Aorta (tissue), 5 donors: ENCODE data around the gene IL17REL. TPM values are rescaled to one million over a fixed set of nuclear protein-coding genes. Genes with fewer than 3 reads are reported as not detected.
"Not testable (repeated sequence)": the region's sequence is repeated elsewhere in the genome, so short reads cannot be mapped to it uniquely, and the experiment has no call there.

Experiments used
- ATAC-seq: fragments of 200-7000 bp; cut with Tn5 transposase; one replicate; pipeline ENCODE4 v1.9.1; 2022; ENCODE audit warnings: moderate library complexity; ENCODE audit not compliant: low FRiP score
- DNase-seq, 2 donors: peaks; one replicate each; pipeline ENCODE4 v3.0.0-alpha.2; 2020
- H3K27ac ChIP-seq, 2 donors: one replicate each; pipeline ENCODE4 v1.5.1; 2013; ENCODE audit warnings: low read length in 2 of 2, mild to moderate bottlenecking in 2 of 2, moderate library complexity in 2 of 2, control low read depth in 1 of 2, inconsistent platforms in 1 of 2, low read depth in 1 of 2
- H3K27me3 ChIP-seq, 2 donors: one replicate each; pipeline ENCODE4 v1.6.1; 2013; ENCODE audit warnings: control low read depth in 1 of 2, low read length in 1 of 2, mild to moderate bottlenecking in 1 of 2, moderate library complexity in 1 of 2; ENCODE audit not compliant: insufficient read depth in 2 of 2, control insufficient read depth in 1 of 2
- H3K36me3 ChIP-seq, 2 donors: one replicate each; pipeline ENCODE4 v1.6.1; 2013; ENCODE audit warnings: control low read depth in 1 of 2, low read length in 1 of 2, mild to moderate bottlenecking in 1 of 2; ENCODE audit not compliant: insufficient read depth in 2 of 2, control insufficient read depth in 1 of 2
- H3K4me1 ChIP-seq, 2 donors: one replicate each; pipeline ENCODE4 v1.6.1; 2013; ENCODE audit warnings: low read length in 2 of 2, control low read depth in 1 of 2, mild to moderate bottlenecking in 1 of 2, moderate library complexity in 1 of 2; ENCODE audit not compliant: insufficient read depth in 2 of 2, control insufficient read depth in 1 of 2
- H3K4me3 ChIP-seq, 2 donors: one replicate each; pipeline ENCODE4 v1.5.1; 2013; ENCODE audit warnings: low read length in 2 of 2, control low read depth in 1 of 2, mild to moderate bottlenecking in 1 of 2
- H3K9me3 ChIP-seq: one replicate; pipeline ENCODE4 v1.6.1; 2013; ENCODE audit warnings: mild to moderate bottlenecking, low read length; ENCODE audit not compliant: control insufficient read depth
- WGBS, 2 donors: extraction: QIAGEN DNeasy Blood & Tissue Kit; methylation state at CpG; one replicate each; pipeline ENCODE4 v1.1.7; 2013; 5-methylcytosine and 5-hydroxymethylcytosine counted together
- intact Hi-C, 2 donors: fragments of 100-400 bp; cut with DNase I; formaldehyde crosslinking; loops; one replicate each; pipeline versions ENCODE4 v1.14.2 to v1.15.0; 2022
- polyA plus RNA-seq, 2 donors: library from polyadenylated mRNA; stranded (reverse); fragments of 200-250 nt; gene quantifications; one replicate each; pipeline ENCODE4 v1.2.3, GENCODE V29; 2013
- total RNA-seq, 2 donors: library from RNA; stranded (reverse); fragmentation: NEBNext Ultra II Directional; extraction: Animal tissue kit (Norgen Biotek cat#: 25700); gene quantifications; one replicate each; pipeline ENCODE4 v1.2.1, GENCODE V29; 2021
- donor health status: healthy with polysubstance abuse.
- donor health status: Bipolar disorder and iron deficiency.
- donor health status: DM: no; HTN: no; CAD: no.
- donor health status: DM: no; HTN: no; CAD: no.
- donor health status: DM: yes; HTN: yes; CAD: no.

The IL17REL gene
- total and polyA plus RNA-seq, 4 donors = 0.05 TPM; not detected in 3

GRCh38 chr22:49991907-49992533 is 20.5 kb downstream of the IL17REL start:
- DNase-seq = peak in 1 of 2 donors; percentile 5
- 85 to 90% methylated on average over 7 of the region's 7 CpGs for WGBS, 2 donors

GRCh38 chr22:49991167-49991566 is 21.4 kb downstream of the IL17REL start:
- H3K36me3 ChIP-seq = no peaks in the 10 kb centered on the region
- no peak for ATAC-seq

More at GRCh38 chr22:49991907-49992533, 20.5 kb downstream of the IL17REL start:
- H3K4me1 ChIP-seq = no peaks in the 10 kb centered on the region
- H3K36me3 ChIP-seq = no peaks in the 10 kb centered on the region
- intact Hi-C loops = no loop called here
- H3K9me3 ChIP-seq = peaks cover 2% of the 10 kb centered on the region
- H3K27me3 ChIP-seq = no peaks in the 10 kb centered on the region
- ATAC-seq = no peak
- no peak overlapping the region for H3K27ac ChIP-seq
- H3K4me3 ChIP-seq = no peak overlapping the region

DNA sequence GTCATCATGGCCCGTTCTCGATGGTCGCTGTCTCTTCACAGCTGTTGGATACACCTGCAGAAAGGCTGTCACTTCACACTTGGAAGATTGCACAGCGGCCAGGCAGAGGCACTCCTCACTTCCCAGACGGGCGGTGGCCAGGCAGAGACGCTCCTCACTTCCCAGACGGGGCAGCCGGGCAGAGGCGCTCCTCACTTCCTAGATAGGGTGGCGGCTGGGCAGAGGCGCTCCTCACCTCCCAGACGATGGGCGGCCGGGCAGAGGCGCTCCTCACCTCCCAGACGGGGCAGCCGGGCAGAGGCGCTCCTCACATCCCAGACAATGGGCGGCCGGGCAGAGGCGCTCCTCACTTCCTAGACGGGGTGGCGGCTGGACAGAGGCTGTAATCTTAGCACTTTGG is 22.7 kb downstream of the IL17REL start:
- ATAC-seq, H3K36me3 ChIP-seq, H3K27me3 ChIP-seq, H3K27ac ChIP-seq, H3K4me3 ChIP-seq, H3K9me3 ChIP-seq, H3K4me1 ChIP-seq, intact Hi-C loops: not testable (repeated sequence)
- peak in 1 of 2 donors; percentile 46 for DNase-seq
- 93 to 94% methylated on average over 19 to 24 of the region's 24 CpGs for WGBS, 2 donors

More at GRCh38 chr22:49991167-49991566, 21.4 kb downstream of the IL17REL start:
- Histone ChIP-seq H3K4me1 (no peaks in the 10 kb centered on the region), H3K27ac (no peak overlapping the region), H3K9me3 (peaks cover 2% of the 10 kb centered on the region), H3K27me3 (no peaks in the 10 kb centered on the region), H3K4me3 (no peak overlapping the region)
- 90 to 91% methylated on average over 6 of the region's 6 CpGs for WGBS, 2 donors
- intact Hi-C loops = no loop called here
- DNase-seq = no peak

GRCh38 chr22:49986325-49986724 is 26.2 kb downstream of the IL17REL start:
- H3K9me3 ChIP-seq = peaks cover 2% of the 10 kb centered on the region
- H3K27ac ChIP-seq = no peak overlapping the region
- H3K36me3 ChIP-seq = no peaks in the 10 kb centered on the region
- H3K27me3 ChIP-seq = no peaks in the 10 kb centered on the region
- H3K4me3 ChIP-seq = no peak overlapping the region
- H3K4me1 ChIP-seq = no peaks in the 10 kb centered on the region
- DNase-seq (no peak), ATAC-seq (no peak)
- intact Hi-C loops = no loop called here
- WGBS, 2 donors = 93 to 96% methylated on average over 2 of the region's 2 CpGs

DNA sequence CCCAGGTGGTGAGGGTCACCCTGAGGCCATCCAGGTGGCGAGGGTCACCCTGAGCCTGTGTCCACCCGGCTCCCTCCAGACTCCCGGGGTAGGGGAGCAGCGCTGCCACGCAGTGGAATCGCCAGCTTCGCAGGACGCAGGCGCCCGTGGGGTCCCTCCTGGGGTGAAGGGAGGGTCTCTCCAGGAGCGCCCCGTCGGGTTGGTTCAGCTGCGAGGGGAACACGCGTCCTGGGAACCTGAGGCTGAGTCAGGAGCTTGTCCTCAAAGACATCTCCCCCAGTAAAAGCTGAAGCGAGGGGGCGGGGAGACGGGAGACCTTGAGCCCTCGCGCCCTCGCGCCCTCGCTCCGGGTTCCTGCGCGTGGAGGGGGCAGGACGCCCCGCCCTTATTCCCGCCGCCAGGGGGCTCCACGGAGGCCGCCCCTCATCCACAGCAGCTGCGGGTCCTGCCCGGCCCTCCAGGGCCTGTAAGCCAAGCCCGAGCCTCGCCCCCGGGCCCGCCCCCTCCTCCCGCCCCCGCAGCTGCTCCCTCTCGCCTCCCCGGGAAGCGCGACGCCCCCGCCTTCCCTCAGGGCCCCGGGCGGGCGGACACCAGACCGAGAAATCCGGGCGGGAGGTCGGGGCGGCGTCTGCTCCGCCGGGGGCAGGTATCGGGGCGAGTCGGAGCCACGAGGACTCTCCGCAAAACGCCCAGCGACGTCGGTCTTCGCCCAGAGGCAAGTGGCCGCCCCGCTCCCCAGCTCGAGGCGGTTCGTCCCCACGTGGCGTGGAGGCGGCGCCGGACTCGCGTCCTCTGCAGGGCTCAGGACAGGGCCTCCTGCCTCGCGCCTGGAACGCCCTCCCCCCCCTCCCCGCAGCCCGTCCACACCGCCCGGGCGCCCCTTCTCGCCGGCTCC is 29.2 kb downstream of the IL17REL start:
- 12 to 16% methylated on average over 61 to 90 of the region's 90 CpGs for WGBS, 2 donors
- Histone ChIP-seq H3K36me3 (no peaks in the 10 kb centered on the region), H3K27ac (no peak overlapping the region), H3K4me1 (no peaks in the 10 kb centered on the region), H3K4me3 (no peak overlapping the region), H3K9me3 (no peaks in the 10 kb centered on the region), H3K27me3 (no peaks in the 10 kb centered on the region)
- ATAC-seq (peak; percentile 33), DNase-seq (peak; percentile 44 to 75)
- intact Hi-C loops = loop anchor here in 1 of 2 donors (5.0 kb wide), 1 partner anchor 44 kb away; no protein-coding TSS in a partner anchor

GRCh38 chr22:49981799-49982198 is 30.8 kb downstream of the IL17REL start:
- not testable (repeated sequence) for H3K36me3 ChIP-seq, H3K4me1 ChIP-seq, H3K27ac ChIP-seq, H3K4me3 ChIP-seq, ATAC-seq, H3K27me3 ChIP-seq, DNase-seq, H3K9me3 ChIP-seq
- intact Hi-C loops = loop anchor here in 1 of 2 donors (5.0 kb wide), 1 partner anchor 46 kb away; no protein-coding TSS in a partner anchor
- 93 to 96% methylated on average over 7 of the region's 7 CpGs for WGBS, 2 donors

GRCh38 chr22:49979587-49980264 is 32.8 kb downstream of the IL17REL start:
- ATAC-seq (peak; percentile 55), DNase-seq (peak; percentile 38 to 51)
- 53 to 55% methylated on average over 7 of the region's 7 CpGs for WGBS, 2 donors

DNA sequence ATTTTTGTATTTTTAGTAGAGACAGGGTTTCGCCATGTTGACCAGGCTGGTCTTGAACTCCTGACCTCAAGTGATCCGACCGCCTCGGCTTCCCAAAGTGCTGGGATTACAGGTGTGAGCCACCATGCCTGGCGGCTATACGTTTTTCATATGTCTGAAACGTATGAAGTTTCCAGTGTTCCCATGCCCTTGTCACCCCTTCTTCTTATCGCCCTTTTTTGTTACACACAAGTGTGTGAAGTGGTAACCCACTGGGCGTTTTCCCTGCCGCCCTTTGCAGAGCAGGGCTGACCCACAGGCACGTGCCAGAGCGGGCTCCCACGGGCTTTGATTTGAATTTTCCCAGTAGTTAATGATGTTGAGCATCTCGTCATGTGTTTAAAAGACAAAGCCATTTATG is 35.0 kb downstream of the IL17REL start:
- no peaks in the 10 kb centered on the region for H3K9me3 ChIP-seq
- intact Hi-C loops = loop anchor here in 1 of 2 donors (5.0 to 10.0 kb wide), 2 partner anchors 53 to 55 kb away; no protein-coding TSS in a partner anchor
- DNase-seq (peak in 1 of 2 donors; percentile 45), ATAC-seq (no peak)
- WGBS, 2 donors = 71 to 81% methylated on average over 14 of the region's 14 CpGs
- no peak overlapping the region for H3K27ac ChIP-seq
- H3K4me3 ChIP-seq = no peak overlapping the region
- H3K36me3 ChIP-seq = no peaks in the 10 kb centered on the region
- no peaks in the 10 kb centered on the region for H3K4me1 ChIP-seq
- H3K27me3 ChIP-seq = no peaks in the 10 kb centered on the region

More at GRCh38 chr22:49979587-49980264, 32.8 kb downstream of the IL17REL start:
- Histone ChIP-seq H3K4me3 (no peak overlapping the region), H3K27ac (no peak overlapping the region), H3K4me1 (no peaks in the 10 kb centered on the region), H3K27me3 (no peaks in the 10 kb centered on the region), H3K36me3 (no peaks in the 10 kb centered on the region), H3K9me3 (no peaks in the 10 kb centered on the region)
- intact Hi-C loops = loop anchor here (5.0 to 10.0 kb wide), 3 partner anchors 48 to 55 kb away; no protein-coding TSS in a partner anchor
